HepG2 (cell line): ENCODE data around the gene MTHFD1L. TPM values are rescaled to one million over a fixed set of nuclear protein-coding genes. Genes with fewer than 3 reads are reported as not detected.
A peak's percentile ranks its signal among the peaks of the same experiment; 100 is the strongest.

Experiments used
- ATAC-seq: fragments of 200-7000 bp; cut with Tn5 transposase; 3 replicates; pipeline ENCODE4 v1.9.1; 2020; ENCODE audit warnings: mild to moderate bottlenecking, moderate library complexity
- BruUV-seq: library from RNA; stranded (reverse); fragments of 400-500 nt; replicated peaks from 2 replicates; lab custom pipeline; 2021; lab: Mats Ljungman, UMichigan
- CTCF ChIA-PET: fragments of 300-600 bp; formaldehyde crosslinking; extraction: SDS; loops from one replicate; lab custom pipeline; 2021; ENCODE audit warnings: low total read pairs, inconsistent platforms, low intra/inter-chr PET ratio; lab: Yijun Ruan, JAX
- POLR2A ChIA-PET: fragments of 350-600 bp; sonication (Branson Sonifier 250); formaldehyde crosslinking; loops from one replicate; lab custom pipeline; 2020; ENCODE audit warnings: antibody characterized with exemption, inconsistent platforms; lab: Yijun Ruan, JAX
- DNase-seq: peaks from one replicate; pipeline ENCODE4 v3.0.0-alpha.2; 2015; ENCODE audit warnings: low spot score
- FAIRE-seq: peaks from 3 replicates; lab custom pipeline; 2011; peaks lifted over from hg19 to GRCh38; lab: Jason Lieb, UNC
- H2AFZ ChIP-seq: one replicate; pipeline ENCODE4 v1.6.1; 2011; ENCODE audit warnings: low read length, inconsistent platforms
- H3K27ac ChIP-seq: fragments of 300-600 bp; 3 replicates; pipeline ENCODE4 v1.8.0; 2011; ENCODE audit warnings: mixed run types, mild to moderate bottlenecking, mixed read lengths, low read length, inconsistent platforms; ENCODE audit not compliant: insufficient read depth; ENCODE audit errors: extremely low read length
- H3K27me3 ChIP-seq, 2 experiments: fragments of 200-600 bp in 1 of 2; 2 replicates in 1 of 2; 3 replicates in 1 of 2; pipeline versions ENCODE4 v1.6.0 to v1.8.0; 2011; ENCODE audit warnings: low read length in 2 of 2, mild to moderate bottlenecking in 2 of 2, moderate library complexity in 2 of 2, inconsistent platforms in 1 of 2; ENCODE audit not compliant: insufficient read depth in 2 of 2, control insufficient read depth in 1 of 2
- H3K36me3 ChIP-seq, 2 experiments: fragments of 200-600 bp in 1 of 2; replicated peaks in 1 of 2; 2 replicates in 1 of 2; 3 replicates in 1 of 2; pipeline versions ENCODE4 v1.5.1 to v1.8.0; 2011; ENCODE audit warnings: low read length in 2 of 2, inconsistent platforms in 1 of 2; ENCODE audit not compliant: insufficient read depth in 2 of 2, control insufficient read depth in 1 of 2
- H3K4me1 ChIP-seq: 2 replicates; pipeline ENCODE4 v1.5.1; 2012; ENCODE audit warnings: low read length, inconsistent platforms; ENCODE audit not compliant: insufficient read depth
- H3K4me2 ChIP-seq: 2 replicates; pipeline ENCODE4 v1.6.0; 2011; ENCODE audit warnings: low read depth, low read length, inconsistent platforms
- H3K4me3 ChIP-seq, 3 experiments: fragments of 200-600 bp in 1 of 3; sonication (generic), shearing (Covaris generic) in 1 of 3; replicated peaks in 1 of 3; 2 replicates each; pipeline ENCODE4 v1.5.1; 2011 to 2016; ENCODE audit warnings: low read length in 3 of 3, inconsistent platforms in 2 of 3, low read depth in 2 of 3, mild to moderate bottlenecking in 2 of 3, control low read depth in 1 of 3, mixed read lengths in 1 of 3; ENCODE audit not compliant: insufficient read depth in 1 of 3
- H3K79me2 ChIP-seq: one replicate; pipeline ENCODE4 v1.6.1; 2011; ENCODE audit warnings: low read length, inconsistent platforms; ENCODE audit not compliant: insufficient read depth
- H3K9ac ChIP-seq: 2 replicates; pipeline ENCODE4 v1.6.0; 2011; ENCODE audit warnings: mild to moderate bottlenecking, low read depth, low read length, inconsistent platforms; ENCODE audit not compliant: insufficient read depth
- H3K9me3 ChIP-seq: 2 replicates; pipeline ENCODE4 v1.5.1; 2012; ENCODE audit warnings: mild to moderate bottlenecking, low read length
- H4K20me1 ChIP-seq: 2 replicates; pipeline ENCODE4 v1.6.0; 2011; ENCODE audit warnings: inconsistent platforms, mild to moderate bottlenecking, low read length, moderate library complexity; ENCODE audit not compliant: insufficient read depth
- AGO1 ChIP-seq: fragments of 200-400 bp; formaldehyde crosslinking; IDR thresholded peaks from 2 replicates; pipeline ENCODE4 v1.6.1; 2017; ENCODE audit warnings: mild to moderate bottlenecking, low read depth, low read length, moderate library complexity; ENCODE audit not compliant: poor library complexity, severe bottlenecking
- BCL6 ChIP-seq: IDR thresholded peaks from 2 replicates; pipeline ENCODE4 v1.6.1; 2016; ENCODE audit warnings: missing genetic modification reagents, missing compliant biosample characterization
- KAT7 ChIP-seq: IDR thresholded peaks from 2 replicates; pipeline ENCODE4 v1.6.1; 2018; ENCODE audit warnings: borderline replicate concordance, missing compliant biosample characterization
- RORA ChIP-seq: sonication (generic); formaldehyde crosslinking; IDR thresholded peaks from 2 replicates; pipeline ENCODE4 v1.5.0; 2020; ENCODE audit warnings: mild to moderate bottlenecking, missing genetic modification reagents, moderate library complexity
- TEAD2 ChIP-seq: sonication (generic); formaldehyde crosslinking; IDR thresholded peaks from 2 replicates; pipeline ENCODE4 v1.9.0; 2021; ENCODE audit warnings: missing genetic modification reagents
- ZBTB40 ChIP-seq, 2 experiments: fragments of 450-650 bp in 1 of 2; sonication (generic) in 1 of 2; formaldehyde crosslinking in 1 of 2; IDR thresholded peaks; 2 replicates each; pipeline versions ENCODE4 v1.6.1 to v1.8.0; 2016 to 2022; ENCODE audit warnings: antibody characterized with exemption in 1 of 2, mild to moderate bottlenecking in 1 of 2, missing genetic modification reagents in 1 of 2
- ZBTB7A ChIP-seq: sonication (generic); formaldehyde crosslinking; IDR thresholded peaks from 2 replicates; pipeline ENCODE4 v1.8.0; 2022; ENCODE audit warnings: mild to moderate bottlenecking, missing genetic modification reagents
- ZFP82 ChIP-seq: sonication (generic); formaldehyde crosslinking; IDR thresholded peaks from 2 replicates; pipeline ENCODE4 v1.5.1; 2020; ENCODE audit warnings: mild to moderate bottlenecking, missing genetic modification reagents, borderline replicate concordance
- WGBS: methylation state at CpG from one replicate; pipeline ENCODE4 v1.1.6; 2017; ENCODE audit warnings: low lambda C conversion rate; 5-methylcytosine and 5-hydroxymethylcytosine counted together
- in situ Hi-C: cut with HindIII; loops from 2 replicates; pipeline ENCODE4 v1.10.0; 2017; ENCODE audit warnings: low pct_unique_long_range_greater_than_20kb; ENCODE audit not compliant: extremely low pct_ligation_motif_present
- intact Hi-C: fragments of 100-400 bp; cut with micrococcal nuclease; formaldehyde crosslinking; loops from one replicate; pipeline ENCODE4 v1.10.0; 2022; ENCODE audit not compliant: unreplicated experiment
- polyA plus RNA-seq, 8 experiments: library from polyadenylated mRNA; depleted of rRNA in 3 of 8; stranded (reverse) in 7 of 8; unstranded in 1 of 8; fragments of >200 nt; fragmentation: Illumina TruSeq in 4 of 8; extraction: Trizol in 4 of 8; gene quantifications; 2 replicates each; pipeline versions ENCODE4 v1.2.1 to v1.2.3, GENCODE V29; 2011 to 2016; ENCODE audit warnings: low read depth in 4 of 8, missing spikeins in 1 of 8, mixed read lengths in 1 of 8; ENCODE audit not compliant: insufficient read depth in 1 of 8
- total RNA-seq, 5 experiments: library from RNA; depleted of rRNA; stranded (reverse); fragments of >200 nt; fragmentation: Illumina TruSeq; extraction: Trizol; gene quantifications; 2 replicates each; pipeline ENCODE4 v1.2.3, GENCODE V29; 2016; ENCODE audit warnings: low read depth in 1 of 5
- TF ChIP-seq, protein P1 (sequence below): sonication (generic); formaldehyde crosslinking; IDR thresholded peaks from 2 replicates; pipeline ENCODE4 v1.5.0; 2020; ENCODE audit warnings: mild to moderate bottlenecking, missing genetic modification reagents

MTHFD1L gene
- total and polyA plus RNA-seq, 2 of the 13 experiments (the other 11 are each of a cell fraction or from before 2014, with no cell fraction given) = 24.0 to 39.6 TPM

DNA sequence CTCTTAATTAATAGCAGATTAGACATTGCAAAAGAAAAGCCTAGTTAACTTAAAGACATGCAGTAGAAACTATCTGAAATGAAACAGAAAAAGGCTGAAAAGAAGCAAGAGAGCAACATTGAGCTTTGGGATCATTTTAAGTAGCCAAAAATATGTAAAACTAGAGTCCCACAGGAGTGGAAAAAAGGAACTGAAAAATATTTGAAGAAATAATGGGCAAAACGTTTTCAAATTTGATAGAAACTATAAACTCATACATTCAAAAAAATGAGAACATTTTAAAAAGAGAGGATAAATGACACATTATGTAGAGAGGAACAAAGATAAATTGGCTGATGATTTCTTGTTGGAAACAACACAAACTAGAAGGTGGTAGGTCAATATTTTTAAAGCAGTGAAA lies 208.2 kb downstream of the MTHFD1L start (continued):
- TF ChIP-seq ZBTB7A = no peak
- no peak for TF ChIP-seq BCL6 (CRISPR knock-in tag)
- TF ChIP-seq ZFP82 (CRISPR knock-in tag) = no peak
- TF ChIP-seq, all 625 proteins: peak for 0

- Histone ChIP-seq H3K9me3 (no peaks in the 10 kb centered on the region), H4K20me1 (no peaks in the 10 kb centered on the region), H3K27ac (no peak overlapping the region), H3K9ac (no peak overlapping the region), H3K4me1 (peaks cover 24% of the 10 kb centered on the region)
- no TSS peak for BruUV-seq
- 96% methylated on average over 3 of the region's 3 CpGs for WGBS
- no peak for ATAC-seq
- TF ChIP-seq, protein P1, sequence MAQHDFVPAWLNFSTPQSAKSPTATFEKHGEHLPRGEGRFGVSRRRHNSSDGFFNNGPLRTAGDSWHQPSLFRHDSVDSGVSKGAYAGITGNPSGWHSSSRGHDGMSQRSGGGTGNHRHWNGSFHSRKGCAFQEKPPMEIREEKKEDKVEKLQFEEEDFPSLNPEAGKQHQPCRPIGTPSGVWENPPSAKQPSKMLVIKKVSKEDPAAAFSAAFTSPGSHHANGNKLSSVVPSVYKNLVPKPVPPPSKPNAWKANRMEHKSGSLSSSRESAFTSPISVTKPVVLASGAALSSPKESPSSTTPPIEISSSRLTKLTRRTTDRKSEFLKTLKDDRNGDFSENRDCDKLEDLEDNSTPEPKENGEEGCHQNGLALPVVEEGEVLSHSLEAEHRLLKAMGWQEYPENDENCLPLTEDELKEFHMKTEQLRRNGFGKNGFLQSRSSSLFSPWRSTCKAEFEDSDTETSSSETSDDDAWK (CRISPR knock-in tag) = no peak
- TF ChIP-seq AGO1 (no peak), ZBTB40 (IDR thresholded peaks at IDR 0.05) (0 out of 2 replicates have a peak, but pooled peaks have one; percentile 5), ZBTB40 (CRISPR knock-in tag; IDR thresholded peaks at IDR 0.05) (no peak), RORA (CRISPR knock-in tag) (no peak), TEAD2 (CRISPR knock-in tag) (no peak), KAT7 (no peak)
- TF ChIP-seq, all 625 proteins: peak for 1
- FAIRE-seq = no peak
- POLR2A ChIA-PET = no interaction called here
- no peaks in the 10 kb centered on the region for H3K27me3 ChIP-seq
- in situ Hi-C loops (no loop called here), intact Hi-C loops (no loop called here)
- no peak for DNase-seq
- no peak overlapping the region for H3K4me2 ChIP-seq
- no peaks in the 10 kb centered on the region for H3K79me2 ChIP-seq
- peaks cover 4 to 13% of the 10 kb centered on the region in 2 experiments; a peak in 4 of 5 replicates for H3K36me3 ChIP-seq
- H3K4me3 ChIP-seq = no peak overlapping the region
- CTCF ChIA-PET = no interaction called here
- no peak overlapping the region for H2AFZ ChIP-seq
These were observed 209.5 kb downstream of the MTHFD1L start for GRCh38 chr6:151075005-151075404.
